PC-3 (cell line): ENCODE measurements around the gene SLC15A4. TPM values are rescaled to one million over a fixed set of nuclear protein-coding genes. Genes with fewer than 3 reads are reported as not detected.

ENCODE experiments used
- ATAC-seq: fragments of 200-7000 bp; cut with Tn5 transposase; 2 replicates; pipeline ENCODE4 v1.9.1; 2020; ENCODE audit warnings: mild to moderate bottlenecking, moderate library complexity
- BruUV-seq: library from RNA; stranded (reverse); fragments of 400-500 nt; replicated peaks from 2 replicates; lab custom pipeline; 2021; lab: Mats Ljungman, UMichigan
- CTCF ChIA-PET: fragments of 300-600 bp; sonication (Branson Sonifier 250); formaldehyde crosslinking; loops from one replicate; lab custom pipeline; 2022; ENCODE audit warnings: antibody characterized with exemption; lab: Charles Lee
- POLR2A ChIA-PET: fragments of 300-600 bp; sonication (Branson Sonifier 250); formaldehyde crosslinking; loops from one replicate; lab custom pipeline; 2022; ENCODE audit warnings: antibody characterized with exemption; ENCODE audit not compliant: unreplicated experiment; lab: Charles Lee
- DNase-seq: peaks from one replicate; pipeline ENCODE4 v3.0.0-alpha.2; 2015
- H2AFZ ChIP-seq: fragments of 300-600 bp; sonication (generic); 2 replicates; pipeline ENCODE4 v1.6.0; 2016; ENCODE audit warnings: antibody characterized with exemption, low read length
- H3F3A ChIP-seq: fragments of 300-600 bp; sonication (generic); one replicate; pipeline ENCODE4 v1.6.0; 2017; ENCODE audit warnings: antibody characterized with exemption, low read length, control low read depth, mild to moderate bottlenecking; ENCODE audit not compliant: unreplicated experiment
- H3K27ac ChIP-seq: fragments of 300-600 bp; sonication (generic); 2 replicates; pipeline ENCODE4 v1.5.1; 2016; ENCODE audit warnings: mild to moderate bottlenecking, low read length
- H3K27me3 ChIP-seq: fragments of 300-600 bp; sonication (generic); 2 replicates; pipeline ENCODE4 v1.6.1; 2016; ENCODE audit warnings: low read length, mixed read lengths
- H3K36me3 ChIP-seq: fragments of 300-600 bp; sonication (generic); 2 replicates; pipeline ENCODE4 v1.6.1; 2016; ENCODE audit warnings: low read depth, mixed run types, low read length, mixed read lengths
- H3K4me1 ChIP-seq: fragments of 300-600 bp; sonication (generic); 2 replicates; pipeline ENCODE4 v1.5.1; 2016; ENCODE audit warnings: low read length; ENCODE audit not compliant: insufficient read depth
- H3K4me2 ChIP-seq: fragments of 300-600 bp; sonication (generic); 2 replicates; pipeline ENCODE4 v1.6.0; 2016; ENCODE audit warnings: low read length
- H3K4me3 ChIP-seq: fragments of 300-600 bp; sonication (generic); 2 replicates; pipeline ENCODE4 v1.5.1; 2016; ENCODE audit warnings: mild to moderate bottlenecking, low read length, mixed read lengths
- H3K79me2 ChIP-seq: fragments of 300-600 bp; sonication (generic); 2 replicates; pipeline ENCODE4 v1.6.1; 2017; ENCODE audit warnings: low read length, mixed read lengths
- H3K9ac ChIP-seq: fragments of 300-600 bp; sonication (generic); 2 replicates; pipeline ENCODE4 v1.6.0; 2016; ENCODE audit warnings: mild to moderate bottlenecking, low read length
- H3K9me2 ChIP-seq: fragments of 300-600 bp; sonication (generic); replicated peaks from 2 replicates; pipeline ENCODE4 v1.6.1; 2016; ENCODE audit warnings: mixed run types, low read length, mixed read lengths
- H3K9me3 ChIP-seq: fragments of 300-600 bp; sonication (generic); 2 replicates; pipeline ENCODE4 v1.6.1; 2016; ENCODE audit warnings: low read length, mixed read lengths
- H4K20me1 ChIP-seq: fragments of 300-600 bp; sonication (generic); 2 replicates; pipeline ENCODE4 v1.6.1; 2016; ENCODE audit warnings: low read length, mixed read lengths
- EZH2 ChIP-seq: fragments of 300-600 bp; sonication (generic); IDR thresholded peaks from one replicate; pipeline ENCODE4 v1.6.1; 2017; ENCODE audit warnings: antibody characterized with exemption, mild to moderate bottlenecking, low read length; ENCODE audit not compliant: unreplicated experiment
- EZH2phosphoT487 ChIP-seq: fragments of 300-600 bp; sonication (generic); IDR thresholded peaks from 2 replicates; pipeline ENCODE4 v1.6.1; 2018; ENCODE audit warnings: mild to moderate bottlenecking, antibody characterized with exemption, low read length, borderline replicate concordance
- intact Hi-C: fragments of 100-400 bp; cut with micrococcal nuclease; formaldehyde crosslinking; loops from 2 replicates; pipeline ENCODE4 v1.9.0; 2023
- total RNA-seq: library from RNA; depleted of rRNA; stranded (reverse); fragments of >200 nt; gene quantifications from 2 replicates; pipeline ENCODE4 v1.2.3, GENCODE V29; 2014
- TF ChIP-seq, protein P1 (sequence below): fragments of 300-600 bp; sonication (generic); conservative IDR thresholded peaks from 2 replicates; pipeline ENCODE4 v1.5.1; 2017; ENCODE audit warnings: antibody characterized with exemption, low read depth, mild to moderate bottlenecking, low read length

SLC15A4 gene
- total RNA-seq, 1 experiment from 2014 or later, result 20.8 TPM

DNA sequence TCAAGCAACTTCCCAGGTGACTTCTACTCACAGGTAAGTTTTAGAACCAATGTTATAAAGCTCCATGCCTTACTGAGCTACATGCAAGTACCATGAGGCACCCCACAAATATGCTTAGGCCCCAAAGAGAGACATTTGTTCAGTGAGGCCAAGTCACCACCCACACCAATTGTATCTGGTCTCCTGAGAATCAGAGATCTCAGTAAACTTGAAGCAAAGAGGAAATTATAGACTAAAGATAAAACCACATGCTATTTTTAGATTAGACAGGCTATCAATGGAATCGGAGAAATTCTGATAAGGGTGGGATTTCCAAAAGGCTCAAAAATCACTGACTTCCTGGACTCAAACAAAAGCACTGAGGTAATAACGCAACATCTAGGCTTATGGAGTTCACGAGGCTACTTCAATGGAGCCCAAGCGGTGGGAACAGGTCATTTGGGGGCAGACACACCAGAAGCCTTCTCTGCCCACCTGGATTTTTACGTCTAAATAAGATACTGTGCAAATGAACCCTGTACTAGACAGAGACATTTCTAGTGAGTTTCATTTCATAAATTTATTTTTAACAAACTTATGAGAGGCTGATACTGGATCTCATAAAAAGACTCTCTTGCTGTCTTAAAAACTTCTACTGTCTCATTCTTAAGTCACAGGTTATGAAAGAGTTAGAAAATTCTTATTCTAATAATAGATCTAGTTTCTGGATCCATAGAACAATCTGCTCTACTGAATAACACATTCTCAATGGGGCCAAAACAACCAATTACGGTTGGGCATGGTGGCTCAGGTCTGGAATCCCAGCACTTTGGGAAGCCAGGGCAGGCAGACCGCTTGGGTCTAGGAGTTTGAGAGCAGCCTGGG lies 7.7 kb downstream of the SLC15A4 start:
- H3F3A ChIP-seq, result no peaks in the 10 kb centered on the region
- no peaks in the 10 kb centered on the region for H3K27me3 ChIP-seq
- BruUV-seq, result no TSS peak
- ChIA-PET CTCF (no interaction called here), POLR2A (no interaction called here)
- TF ChIP-seq, protein P1, sequence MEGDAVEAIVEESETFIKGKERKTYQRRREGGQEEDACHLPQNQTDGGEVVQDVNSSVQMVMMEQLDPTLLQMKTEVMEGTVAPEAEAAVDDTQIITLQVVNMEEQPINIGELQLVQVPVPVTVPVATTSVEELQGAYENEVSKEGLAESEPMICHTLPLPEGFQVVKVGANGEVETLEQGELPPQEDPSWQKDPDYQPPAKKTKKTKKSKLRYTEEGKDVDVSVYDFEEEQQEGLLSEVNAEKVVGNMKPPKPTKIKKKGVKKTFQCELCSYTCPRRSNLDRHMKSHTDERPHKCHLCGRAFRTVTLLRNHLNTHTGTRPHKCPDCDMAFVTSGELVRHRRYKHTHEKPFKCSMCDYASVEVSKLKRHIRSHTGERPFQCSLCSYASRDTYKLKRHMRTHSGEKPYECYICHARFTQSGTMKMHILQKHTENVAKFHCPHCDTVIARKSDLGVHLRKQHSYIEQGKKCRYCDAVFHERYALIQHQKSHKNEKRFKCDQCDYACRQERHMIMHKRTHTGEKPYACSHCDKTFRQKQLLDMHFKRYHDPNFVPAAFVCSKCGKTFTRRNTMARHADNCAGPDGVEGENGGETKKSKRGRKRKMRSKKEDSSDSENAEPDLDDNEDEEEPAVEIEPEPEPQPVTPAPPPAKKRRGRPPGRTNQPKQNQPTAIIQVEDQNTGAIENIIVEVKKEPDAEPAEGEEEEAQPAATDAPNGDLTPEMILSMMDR, result no peak
- TF ChIP-seq EZH2 (no peak), EZH2phosphoT487 (no peak)
- no peak overlapping the region for H3K9ac ChIP-seq
- no peaks in the 10 kb centered on the region for H3K9me3 ChIP-seq
- peaks cover 34% of the 10 kb centered on the region for H4K20me1 ChIP-seq
- no peaks in the 10 kb centered on the region for H3K9me2 ChIP-seq
- DNase-seq (no peak), ATAC-seq (no peak)
- H3K79me2 ChIP-seq, result peaks cover 99% of the 10 kb centered on the region
- no peak overlapping the region for H3K4me2 ChIP-seq
- peaks cover 36% of the 10 kb centered on the region for H3K36me3 ChIP-seq
- no peaks in the 10 kb centered on the region for H3K4me1 ChIP-seq
- H3K4me3 ChIP-seq, result no peak overlapping the region
- H3K27ac ChIP-seq, result no peak overlapping the region
- no peak overlapping the region for H2AFZ ChIP-seq
- intact Hi-C loops, result loop anchor here (2.0 kb wide), 1 partner anchor 13 kb away; no protein-coding TSS in a partner anchor

DNA sequence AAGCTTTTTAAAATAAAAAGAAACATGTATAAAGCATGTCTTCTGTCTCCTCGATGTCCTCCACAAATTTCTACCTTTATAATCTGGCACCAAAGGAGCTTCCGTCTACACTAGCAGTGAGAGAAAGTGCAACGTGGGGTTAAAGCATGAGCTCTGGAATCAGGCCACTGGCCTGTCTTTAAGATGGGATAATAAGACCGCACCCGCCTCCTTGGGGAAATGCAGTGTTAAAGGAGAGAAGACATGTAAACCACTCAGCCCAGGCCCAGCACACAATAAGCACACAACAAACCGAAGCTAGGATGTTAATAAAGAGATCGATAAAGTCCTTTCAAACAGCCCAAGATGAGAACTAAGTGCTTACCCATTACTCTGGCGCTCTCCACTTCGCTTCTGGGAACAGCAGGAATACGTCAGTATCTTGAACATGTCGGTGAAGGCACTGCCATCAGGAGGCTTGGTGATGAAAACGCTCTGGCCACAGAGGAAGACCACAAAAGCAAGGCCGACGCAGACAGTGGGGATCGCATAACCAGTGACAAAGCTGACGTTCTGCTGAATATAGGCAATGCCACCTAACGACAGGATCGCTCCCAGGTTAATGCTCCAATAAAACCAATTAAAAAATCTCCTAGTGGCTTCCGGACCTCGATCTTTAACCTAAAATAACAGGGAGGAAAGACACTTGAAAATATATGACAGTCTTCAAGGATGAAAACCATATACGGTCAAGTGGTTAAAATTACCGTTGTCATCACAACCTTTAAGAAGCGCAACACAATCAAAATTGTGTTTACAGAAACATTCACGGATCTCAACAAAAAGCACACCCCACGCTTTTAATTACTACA lies 9.1 kb downstream of the SLC15A4 start:
- intact Hi-C loops, result no loop called here
- peaks cover 40% of the 10 kb centered on the region for H4K20me1 ChIP-seq
- H3K9me2 ChIP-seq, result no peaks in the 10 kb centered on the region
- H2AFZ ChIP-seq, result no peak overlapping the region
- H3K4me2 ChIP-seq, result no peak overlapping the region
- ATAC-seq (no peak), DNase-seq (no peak)
- ChIA-PET POLR2A (no interaction called here), CTCF (no interaction called here)
- H3K36me3 ChIP-seq, result peaks cover 32% of the 10 kb centered on the region
- no peak overlapping the region for H3K4me3 ChIP-seq
- peaks cover 98% of the 10 kb centered on the region for H3K79me2 ChIP-seq
- H3K27ac ChIP-seq, result no peak overlapping the region
- H3F3A ChIP-seq, result no peaks in the 10 kb centered on the region
- H3K27me3 ChIP-seq, result no peaks in the 10 kb centered on the region
- H3K9me3 ChIP-seq, result no peaks in the 10 kb centered on the region
- TF ChIP-seq, protein P1, result no peak
- TF ChIP-seq EZH2phosphoT487, result no peak
- TF ChIP-seq EZH2, result no peak
- no peak overlapping the region for H3K9ac ChIP-seq
- no peaks in the 10 kb centered on the region for H3K4me1 ChIP-seq
- no TSS peak for BruUV-seq
